Gastroesophageal sphincter (tissue), 4 donors: Measurements from ENCODE around the gene CSMD2. TPM values are rescaled to one million over a fixed set of nuclear protein-coding genes. Genes with fewer than 3 reads are reported as not detected.

Experiments
- ATAC-seq: fragments of 150-250 bp; one replicate; pipeline ENCODE4 v1.9.1; 2016; ENCODE audit warnings: mild to moderate bottlenecking, moderate library complexity
- H3K27ac ChIP-seq, 4 donors: fragments of 200-600 bp; sonication (generic) in 3 of 4; 1 replicate in 3 of 4; 2 replicates in 1 of 4; pipeline ENCODE4 v1.5.1; 2016 to 2019
- H3K27me3 ChIP-seq: fragments of 200-600 bp; sonication (generic); one replicate; pipeline ENCODE4 v1.5.1; 2019
- H3K36me3 ChIP-seq, 2 donors: fragments of 200-600 bp; sonication (generic); one replicate each; pipeline ENCODE4 v1.5.1; 2019; ENCODE audit warnings: control low read depth in 1 of 2
- H3K4me1 ChIP-seq, 3 donors: fragments of 200-600 bp; sonication (generic); 1 replicate in 2 of 3; 2 replicates in 1 of 3; pipeline ENCODE4 v1.5.1; 2016 to 2019; ENCODE audit warnings: control low read depth in 2 of 3
- H3K4me3 ChIP-seq, 2 donors: fragments of 200-600 bp; sonication (generic); one replicate each; pipeline ENCODE4 v1.5.1; 2019; ENCODE audit warnings: mild to moderate bottlenecking in 1 of 2, moderate library complexity in 1 of 2
- H3K9me3 ChIP-seq, 3 donors: fragments of 200-600 bp; sonication (generic); one replicate each; pipeline ENCODE4 v1.5.1; 2017 to 2019; ENCODE audit warnings: control low read depth in 2 of 3
- EP300 ChIP-seq: sonication (generic); formaldehyde crosslinking; IDR thresholded peaks from one replicate; pipeline ENCODE4 v1.6.1; 2017; ENCODE audit warnings: antibody characterized with exemption, mild to moderate bottlenecking
- POLR2A ChIP-seq, 2 donors: fragments of 450-650 bp; IDR thresholded peaks; one replicate each; pipeline ENCODE4 v1.6.1; 2017; ENCODE audit warnings: antibody characterized with exemption in 2 of 2, mild to moderate bottlenecking in 2 of 2, moderate library complexity in 1 of 2
- POLR2AphosphoS5 ChIP-seq: sonication (generic); formaldehyde crosslinking; IDR thresholded peaks from one replicate; pipeline ENCODE4 v1.6.1; 2017; ENCODE audit warnings: antibody characterized with exemption
- WGBS, 2 donors: methylation state at CpG; one replicate each; pipeline ENCODE4 v1.1.5; 2018; ENCODE audit warnings: low coverage in 1 of 2; 5-methylcytosine and 5-hydroxymethylcytosine counted together
- total RNA-seq, 4 donors: library from RNA; depleted of rRNA; stranded (reverse); fragments of >200 nt; gene quantifications; one replicate each; pipeline ENCODE4 v1.1.0, GENCODE V29; 2016
- TF ChIP-seq, protein P1 (sequence below), 4 experiments: fragments of 200-600 bp in 2 of 4; fragments of 450-650 bp in 2 of 4; sonication (generic) in 1 of 4; IDR thresholded peaks; one replicate each; pipeline ENCODE4 v1.5.1; 2017 to 2019; ENCODE audit warnings: antibody characterized with exemption in 4 of 4, mild to moderate bottlenecking in 2 of 4, moderate library complexity in 2 of 4

CSMD2 gene
- total RNA-seq, 4 donors from 2014 or later: 0.22 to 2.5 (median 0.37) TPM

DNA sequence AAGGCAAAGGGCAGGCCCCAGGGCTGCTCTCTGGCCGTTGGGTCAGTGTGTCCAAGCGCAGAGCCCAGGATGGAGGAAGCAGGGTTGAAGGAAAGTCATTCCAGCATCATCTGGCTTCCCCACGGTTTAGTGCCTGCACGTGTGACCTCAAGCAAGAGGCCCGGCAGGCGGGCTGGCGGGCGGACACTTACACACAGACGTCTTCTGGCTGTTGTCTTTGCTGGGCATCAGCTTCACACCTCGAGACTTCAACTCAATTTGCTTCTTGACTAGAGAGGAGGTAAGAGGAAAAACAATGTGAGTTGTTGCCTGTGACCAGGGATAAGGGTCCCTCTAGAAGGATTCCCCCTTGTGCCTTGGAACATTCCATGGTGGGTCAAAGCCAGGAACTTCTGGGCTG lies 339.5 kb downstream of the CSMD2 start:
- Histone ChIP-seq H3K27ac (no peak overlapping the region), H3K36me3 (no peaks in the 10 kb centered on the region), H3K27me3 (peaks cover 7% of the 10 kb centered on the region), H3K4me1 (no peaks in the 10 kb centered on the region), H3K9me3 (peaks cover 0 to 6% (median 0%) of the 10 kb centered on the region in 3 donors), H3K4me3 (no peak overlapping the region)
- WGBS, 2 donors: 69 to 75% methylated on average over 9 to 10 of the region's 10 CpGs
- TF ChIP-seq POLR2AphosphoS5 (no peak), POLR2A (IDR thresholded peaks at IDR 0.05) (no peak), EP300 (no peak)
- TF ChIP-seq, protein P1, sequence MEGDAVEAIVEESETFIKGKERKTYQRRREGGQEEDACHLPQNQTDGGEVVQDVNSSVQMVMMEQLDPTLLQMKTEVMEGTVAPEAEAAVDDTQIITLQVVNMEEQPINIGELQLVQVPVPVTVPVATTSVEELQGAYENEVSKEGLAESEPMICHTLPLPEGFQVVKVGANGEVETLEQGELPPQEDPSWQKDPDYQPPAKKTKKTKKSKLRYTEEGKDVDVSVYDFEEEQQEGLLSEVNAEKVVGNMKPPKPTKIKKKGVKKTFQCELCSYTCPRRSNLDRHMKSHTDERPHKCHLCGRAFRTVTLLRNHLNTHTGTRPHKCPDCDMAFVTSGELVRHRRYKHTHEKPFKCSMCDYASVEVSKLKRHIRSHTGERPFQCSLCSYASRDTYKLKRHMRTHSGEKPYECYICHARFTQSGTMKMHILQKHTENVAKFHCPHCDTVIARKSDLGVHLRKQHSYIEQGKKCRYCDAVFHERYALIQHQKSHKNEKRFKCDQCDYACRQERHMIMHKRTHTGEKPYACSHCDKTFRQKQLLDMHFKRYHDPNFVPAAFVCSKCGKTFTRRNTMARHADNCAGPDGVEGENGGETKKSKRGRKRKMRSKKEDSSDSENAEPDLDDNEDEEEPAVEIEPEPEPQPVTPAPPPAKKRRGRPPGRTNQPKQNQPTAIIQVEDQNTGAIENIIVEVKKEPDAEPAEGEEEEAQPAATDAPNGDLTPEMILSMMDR (IDR thresholded peaks at IDR 0.05): no peak
- ATAC-seq: no peak

DNA sequence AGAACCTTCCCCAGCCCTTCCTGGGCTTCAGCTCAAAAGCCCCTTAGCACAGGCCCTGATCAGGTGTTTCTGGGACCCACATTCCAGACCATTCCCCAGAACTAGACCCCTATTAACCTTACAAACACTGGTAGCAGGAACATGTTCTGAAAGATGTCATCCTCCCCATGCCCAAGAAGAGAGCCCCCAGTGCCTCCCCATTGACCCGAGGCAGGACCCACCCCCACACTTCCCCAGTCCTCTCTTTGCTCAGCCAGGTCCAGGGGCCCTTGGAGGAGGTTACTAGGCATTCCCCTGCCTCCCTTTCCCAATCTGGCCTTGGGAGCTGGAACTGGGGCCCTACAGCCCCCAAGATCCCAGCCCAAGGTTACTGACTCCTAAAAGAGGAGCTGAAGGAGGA lies 340.1 kb downstream of the CSMD2 start:
- Histone ChIP-seq H3K9me3 (peaks cover 0 to 6% (median 0%) of the 10 kb centered on the region in 3 donors), H3K27me3 (peaks cover 7% of the 10 kb centered on the region), H3K27ac (no peak overlapping the region), H3K4me1 (no peaks in the 10 kb centered on the region), H3K36me3 (no peaks in the 10 kb centered on the region), H3K4me3 (no peak overlapping the region)
- TF ChIP-seq, protein P1 (IDR thresholded peaks at IDR 0.05): no peak
- TF ChIP-seq POLR2A (IDR thresholded peaks at IDR 0.05): no peak
- no peak for ATAC-seq
- no CpG with 5 or more reads among the region's 1 CpG for WGBS, 2 donors

DNA sequence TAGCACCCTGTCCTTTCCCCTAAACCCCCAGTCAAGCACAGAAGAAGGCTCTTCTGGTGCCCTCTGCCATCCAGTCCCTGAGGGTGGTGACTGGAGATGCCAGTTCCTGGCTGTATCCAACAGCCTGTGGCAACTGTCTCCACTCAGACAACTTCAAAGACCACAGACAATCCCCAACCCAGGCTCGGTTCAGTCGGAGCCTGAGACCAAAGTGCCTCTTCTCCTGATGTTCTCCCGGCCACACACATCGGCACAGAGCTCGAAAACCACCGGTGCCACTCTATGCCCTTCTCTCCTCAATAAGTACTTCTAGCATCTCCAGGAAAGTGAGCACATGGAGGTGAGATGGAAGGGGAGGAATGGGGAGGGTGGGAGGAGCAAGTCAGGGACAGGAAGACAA lies 340.7 kb downstream of the CSMD2 start:
- ATAC-seq: no peak
- H3K9me3 ChIP-seq: no peaks in the 10 kb centered on the region

DNA sequence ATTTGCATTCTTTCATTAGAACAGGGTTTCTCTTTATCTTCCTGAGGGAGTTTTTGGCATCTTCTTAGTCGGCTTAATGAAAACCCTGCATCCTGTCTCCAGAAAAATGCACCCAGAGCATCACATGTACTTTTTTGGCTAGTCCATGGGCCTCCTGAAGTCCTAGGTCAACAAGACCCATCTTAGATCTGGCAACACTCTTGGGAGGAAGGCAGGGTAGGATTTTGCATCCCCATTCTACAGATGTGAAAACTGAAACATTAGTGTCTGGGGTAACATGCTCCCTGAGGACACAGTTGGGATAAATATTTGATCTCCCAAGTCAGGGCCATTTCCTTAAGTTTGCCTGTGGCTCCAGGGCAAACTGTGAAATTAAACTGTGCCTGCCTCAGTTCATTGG lies 341.2 kb downstream of the CSMD2 start:
- Histone ChIP-seq H3K27ac (no peak overlapping the region), H3K36me3 (no peaks in the 10 kb centered on the region), H3K4me1 (no peaks in the 10 kb centered on the region), H3K27me3 (peaks cover 7% of the 10 kb centered on the region), H3K4me3 (no peak overlapping the region), H3K9me3 (no peaks in the 10 kb centered on the region)
- TF ChIP-seq, protein P1 (IDR thresholded peaks at IDR 0.05): no peak
- TF ChIP-seq EP300: no peak
- no peak for TF ChIP-seq POLR2AphosphoS5
- TF ChIP-seq POLR2A (IDR thresholded peaks at IDR 0.05): no peak
- ATAC-seq: no peak
- 100% methylated on average over 1 of the region's 1 CpG for WGBS, 2 donors

More for the DNA sequence above, 340.7 kb downstream of the CSMD2 start:
- Histone ChIP-seq H3K36me3 (no peaks in the 10 kb centered on the region), H3K4me3 (no peak overlapping the region), H3K27ac (no peak overlapping the region), H3K27me3 (peaks cover 7% of the 10 kb centered on the region), H3K4me1 (no peaks in the 10 kb centered on the region)
- WGBS, 2 donors: 100% methylated on average over 1 of the region's 6 CpGs; no CpG with 5 or more reads in 1 of the 2 donors
- no peak for TF ChIP-seq EP300
- no peak for TF ChIP-seq POLR2A (IDR thresholded peaks at IDR 0.05)
- TF ChIP-seq, protein P1 (IDR thresholded peaks at IDR 0.05): no peak
- no peak for TF ChIP-seq POLR2AphosphoS5

DNA sequence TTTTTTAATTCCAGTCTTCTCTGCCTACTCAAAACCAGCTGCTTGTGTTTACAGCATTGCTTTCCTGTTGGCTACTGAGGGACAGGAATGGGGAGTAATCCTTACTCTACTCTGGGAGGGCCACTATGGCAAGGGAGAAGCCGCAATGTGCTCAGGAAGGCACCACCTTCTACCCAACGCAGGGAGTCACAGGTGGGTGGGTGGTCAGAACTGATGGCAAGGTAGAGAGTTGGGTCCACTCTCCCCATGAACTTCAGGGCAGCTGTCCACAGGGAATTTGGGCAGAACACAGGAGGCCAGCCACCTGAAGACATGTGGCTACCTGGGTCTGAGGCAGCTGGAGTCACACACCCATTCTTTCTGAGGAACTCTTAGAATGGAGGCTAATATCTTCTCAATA lies 341.6 kb downstream of the CSMD2 start:
- TF ChIP-seq POLR2A (IDR thresholded peaks at IDR 0.05): no peak
- TF ChIP-seq, protein P1 (IDR thresholded peaks at IDR 0.05): no peak
- no peak for TF ChIP-seq POLR2AphosphoS5
- TF ChIP-seq EP300: no peak
- H3K36me3 ChIP-seq: no peaks in the 10 kb centered on the region
- H3K27me3 ChIP-seq: peaks cover 7% of the 10 kb centered on the region
- no peak overlapping the region for H3K27ac ChIP-seq
- ATAC-seq: no peak
- WGBS, 2 donors: 89% methylated on average over 2 of the region's 2 CpGs; no CpG with 5 or more reads in 1 of the 2 donors
- no peaks in the 10 kb centered on the region for H3K9me3 ChIP-seq
- no peaks in the 10 kb centered on the region for H3K4me1 ChIP-seq
- H3K4me3 ChIP-seq: no peak overlapping the region
